Chondrocyte (in vitro differentiated cells): ENCODE measurements around the gene RAB18. TPM values are rescaled to one million over a fixed set of nuclear protein-coding genes. Genes with fewer than 3 reads are reported as not detected.
"Not testable (repeated sequence)": the region's sequence is repeated elsewhere in the genome, so short reads cannot be mapped to it uniquely, and the experiment has no call there.

Source experiments
- DNase-seq: peaks from one replicate; pipeline ENCODE4 v3.0.0; 2021; ENCODE audit warnings: mixed read lengths, low spot score
- H3K27ac Mint-ChIP-seq: one replicate; pipeline ENCODE4 v1.8.0; 2021; ENCODE audit warnings: mild to moderate bottlenecking, moderate library complexity, mixed read lengths; ENCODE audit not compliant: unreplicated experiment
- H3K27me3 Mint-ChIP-seq: 2 replicates; pipeline ENCODE4 v1.8.0; 2021; ENCODE audit warnings: low read depth, mixed read lengths
- H3K36me3 Mint-ChIP-seq: 2 replicates; pipeline ENCODE4 v1.8.0; 2021; ENCODE audit warnings: low read depth, mixed read lengths
- H3K4me1 Mint-ChIP-seq: 2 replicates; pipeline ENCODE4 v1.8.0; 2021; ENCODE audit warnings: low read depth, mild to moderate bottlenecking, mixed read lengths
- H3K4me3 Mint-ChIP-seq: one replicate; pipeline ENCODE4 v1.8.0; 2021; ENCODE audit warnings: mild to moderate bottlenecking, moderate library complexity, mixed read lengths; ENCODE audit not compliant: unreplicated experiment
- H3K9me3 Mint-ChIP-seq: 2 replicates; pipeline ENCODE4 v1.8.0; 2021; ENCODE audit warnings: low read depth, mixed read lengths
- CTCF ChIP-seq: fragments of 200-600 bp; sonication (generic); IDR thresholded peaks from 2 replicates; pipeline ENCODE4 v1.5.0; 2021; ENCODE audit warnings: antibody characterized with exemption, mild to moderate bottlenecking, moderate library complexity
- total RNA-seq: library from RNA; stranded (reverse); gene quantifications from 3 replicates; pipeline ENCODE4 v1.2.1, GENCODE V29; 2021

RAB18 gene
- total RNA-seq, 1 donor from 2014 or later, result 176 TPM

GRCh38 chr10:27461312-27461711, 42.8 kb upstream of the RAB18 start:
- DNase-seq, result no peak
- Mint-ChIP-seq H3K27ac (no peak overlapping the region), H3K4me1 (no peaks in the 10 kb centered on the region), H3K27me3 (peaks cover 36% of the 10 kb centered on the region), H3K9me3 (no peaks in the 10 kb centered on the region), H3K36me3 (peaks cover 1% of the 10 kb centered on the region), H3K4me3 (no peak overlapping the region)
- TF ChIP-seq CTCF, result no peak

- Mint-ChIP-seq H3K27me3 (peaks cover 19% of the 10 kb centered on the region), H3K27ac (no peak overlapping the region), H3K36me3 (peaks cover 1% of the 10 kb centered on the region), H3K9me3 (no peaks in the 10 kb centered on the region), H3K4me1 (no peaks in the 10 kb centered on the region), H3K4me3 (no peak overlapping the region)
- no peak for TF ChIP-seq CTCF
- no peak for DNase-seq
Measured at GRCh38 chr10:27463961-27464360, 40.1 kb upstream of the RAB18 start.

GRCh38 chr10:27464993-27465392, 39.1 kb upstream of the RAB18 start:
- DNase-seq, result no peak
- Mint-ChIP-seq H3K4me3 (no peak overlapping the region), H3K4me1 (no peaks in the 10 kb centered on the region), H3K27ac (no peak overlapping the region), H3K27me3 (peaks cover 15% of the 10 kb centered on the region), H3K9me3 (no peaks in the 10 kb centered on the region), H3K36me3 (peaks cover 1% of the 10 kb centered on the region)
- no peak for TF ChIP-seq CTCF

GRCh38 chr10:27465596-27465995, 38.5 kb upstream of the RAB18 start:
- H3K27me3 Mint-ChIP-seq, result peaks cover 13% of the 10 kb centered on the region
- H3K4me1 Mint-ChIP-seq, H3K36me3 Mint-ChIP-seq, H3K4me3 Mint-ChIP-seq, H3K27ac Mint-ChIP-seq, H3K9me3 Mint-ChIP-seq, DNase-seq: not testable (repeated sequence)

- no peak for TF ChIP-seq CTCF
- no peaks in the 10 kb centered on the region for H3K36me3 Mint-ChIP-seq
- H3K4me3 Mint-ChIP-seq, result no peak overlapping the region
- no peaks in the 10 kb centered on the region for H3K9me3 Mint-ChIP-seq
- peaks cover 25% of the 10 kb centered on the region for H3K27me3 Mint-ChIP-seq
- H3K27ac Mint-ChIP-seq, result no peak overlapping the region
- H3K4me1 Mint-ChIP-seq, result no peaks in the 10 kb centered on the region
- DNase-seq, result no peak
Measured at GRCh38 chr10:27470885-27471284, 33.2 kb upstream of the RAB18 start.

- no peaks in the 10 kb centered on the region for H3K4me1 Mint-ChIP-seq
- H3K36me3 Mint-ChIP-seq, result no peaks in the 10 kb centered on the region
- peaks cover 28% of the 10 kb centered on the region for H3K27me3 Mint-ChIP-seq
- H3K9me3 Mint-ChIP-seq, result peaks cover 6% of the 10 kb centered on the region
- TF ChIP-seq CTCF, result no peak
- DNase-seq, result no peak
- no peak overlapping the region for H3K27ac Mint-ChIP-seq
- H3K4me3 Mint-ChIP-seq, result no peak overlapping the region
Measured at GRCh38 chr10:27474741-27475140, 29.4 kb upstream of the RAB18 start.
